ENCODE results near the gene TM4SF5. TPM values are rescaled to one million over a fixed set of nuclear protein-coding genes. Genes with fewer than 3 reads are reported as not detected.

TM4SF5 gene
- total RNA-seq = not detected

GRCh38 chr17:4771519-4772234 lies at the start of gene TM4SF5:
Gene TM4SF5 (plus strand): TSS chr17:4771886. CDS start chr17:4771923, 37 bp downstream.
- Mint-ChIP-seq H3K9me3 (no peaks in the 10 kb centered on the region), H3K4me1 (peaks cover 7% of the 10 kb centered on the region), H3K36me3 (no peaks in the 10 kb centered on the region), H3K4me3 (no peak within 1 kb of the TSS), H3K27me3 (no peaks in the 10 kb centered on the region), H3K27ac (no peak within 1 kb of the TSS)
- DNase-seq = no peak

- Mint-ChIP-seq H3K27me3 (no peaks in the 10 kb centered on the region), H3K4me1 (peaks cover 14% of the 10 kb centered on the region), H3K36me3 (peaks cover 5% of the 10 kb centered on the region), H3K4me3 (no peak overlapping the region), H3K9me3 (no peaks in the 10 kb centered on the region), H3K27ac (no peak overlapping the region)
- DNase-seq = no peak
Measured at GRCh38 chr17:4722678-4723240, 48.9 kb upstream of the TM4SF5 start.

GRCh38 chr17:4724650-4725049 lies 47.0 kb upstream of the TM4SF5 start:
- peaks cover 24% of the 10 kb centered on the region for H3K4me1 Mint-ChIP-seq
- no peaks in the 10 kb centered on the region for H3K9me3 Mint-ChIP-seq
- no peak overlapping the region for H3K4me3 Mint-ChIP-seq
- H3K27ac Mint-ChIP-seq = no peak overlapping the region
- no peaks in the 10 kb centered on the region for H3K36me3 Mint-ChIP-seq
- no peaks in the 10 kb centered on the region for H3K27me3 Mint-ChIP-seq
- no peak for DNase-seq

- Mint-ChIP-seq H3K27ac (no peak overlapping the region), H3K4me3 (no peak overlapping the region), H3K36me3 (no peaks in the 10 kb centered on the region)
Measured at GRCh38 chr17:4725646-4726310, 45.9 kb upstream of the TM4SF5 start.

GRCh38 chr17:4728124-4728523 lies 43.6 kb upstream of the TM4SF5 start:
- Mint-ChIP-seq H3K4me3 (peak overlapping the region; percentile 40), H3K27ac (peak overlapping the region; percentile 60), H3K27me3 (no peaks in the 10 kb centered on the region), H3K4me1 (peaks cover 33% of the 10 kb centered on the region), H3K9me3 (no peaks in the 10 kb centered on the region), H3K36me3 (no peaks in the 10 kb centered on the region)
- no peak for DNase-seq

More at GRCh38 chr17:4725646-4726310, 45.9 kb upstream of the TM4SF5 start:
- Mint-ChIP-seq H3K27me3 (no peaks in the 10 kb centered on the region), H3K4me1 (peaks cover 28% of the 10 kb centered on the region), H3K9me3 (no peaks in the 10 kb centered on the region)
- no peak for DNase-seq

- Mint-ChIP-seq H3K9me3 (no peaks in the 10 kb centered on the region), H3K27me3 (peaks cover under 1% of the 10 kb centered on the region), H3K4me3 (no peak overlapping the region), H3K27ac (peak overlapping the region; percentile 2), H3K36me3 (no peaks in the 10 kb centered on the region), H3K4me1 (peaks cover 32% of the 10 kb centered on the region)
- DNase-seq = no peak
Measured at GRCh38 chr17:4733073-4733531, 38.6 kb upstream of the TM4SF5 start.

GRCh38 chr17:4734857-4735475 lies 36.7 kb upstream of the TM4SF5 start:
- H3K36me3 Mint-ChIP-seq = no peaks in the 10 kb centered on the region
- no peaks in the 10 kb centered on the region for H3K9me3 Mint-ChIP-seq
- peaks cover 34% of the 10 kb centered on the region for H3K4me1 Mint-ChIP-seq
- no peak for DNase-seq
- peaks cover 9% of the 10 kb centered on the region for H3K27me3 Mint-ChIP-seq
- no peak overlapping the region for H3K4me3 Mint-ChIP-seq
- H3K27ac Mint-ChIP-seq = no peak overlapping the region

GRCh38 chr17:4735876-4736651 lies 35.6 kb upstream of the TM4SF5 start:
- Mint-ChIP-seq H3K36me3 (no peaks in the 10 kb centered on the region), H3K4me3 (no peak overlapping the region), H3K27ac (no peak overlapping the region), H3K4me1 (peaks cover 31% of the 10 kb centered on the region), H3K27me3 (peaks cover 17% of the 10 kb centered on the region), H3K9me3 (no peaks in the 10 kb centered on the region)
- no peak for DNase-seq

GRCh38 chr17:4738136-4739121 lies 33.3 kb upstream of the TM4SF5 start:
- no peaks in the 10 kb centered on the region for H3K9me3 Mint-ChIP-seq
- peak overlapping the region; percentile 48 for H3K27ac Mint-ChIP-seq
- H3K4me3 Mint-ChIP-seq = peak overlapping the region; percentile 73
- no peaks in the 10 kb centered on the region for H3K36me3 Mint-ChIP-seq
- no peak for DNase-seq
- peaks cover 21% of the 10 kb centered on the region for H3K27me3 Mint-ChIP-seq
- peaks cover 21% of the 10 kb centered on the region for H3K4me1 Mint-ChIP-seq

GRCh38 chr17:4739122-4740024 lies 32.3 kb upstream of the TM4SF5 start, which contains the start of the genes CXCL16 and ZMYND15:
Gene CXCL16 (minus strand): TSS chr17:4739928. CDS start chr17:4739339, 589 bp downstream.
Gene ZMYND15 (plus strand): TSS chr17:4739833. CDS start chr17:4740549, 716 bp downstream.
- peak; percentile 61 for DNase-seq
- Mint-ChIP-seq H3K27ac (peak within 1 kb of the TSS; percentile 48), H3K27me3 (peaks cover 21% of the 10 kb centered on the region), H3K36me3 (no peaks in the 10 kb centered on the region), H3K4me3 (peak within 1 kb of the TSS; percentile 73), H3K9me3 (no peaks in the 10 kb centered on the region), H3K4me1 (peaks cover 20% of the 10 kb centered on the region)

- H3K4me1 Mint-ChIP-seq = peaks cover 20% of the 10 kb centered on the region
- no peak overlapping the region for H3K27ac Mint-ChIP-seq
- peaks cover 21% of the 10 kb centered on the region for H3K27me3 Mint-ChIP-seq
- DNase-seq = no peak
- no peaks in the 10 kb centered on the region for H3K36me3 Mint-ChIP-seq
- H3K9me3 Mint-ChIP-seq = no peaks in the 10 kb centered on the region
- peak overlapping the region; percentile 63 for H3K4me3 Mint-ChIP-seq
Measured at GRCh38 chr17:4740025-4740351, 31.7 kb upstream of the TM4SF5 start.

GRCh38 chr17:4740584-4740983 lies 31.1 kb upstream of the TM4SF5 start:
- peaks cover 20% of the 10 kb centered on the region for H3K4me1 Mint-ChIP-seq
- peaks cover 21% of the 10 kb centered on the region for H3K27me3 Mint-ChIP-seq
- H3K4me3 Mint-ChIP-seq = peak overlapping the region; percentile 63
- H3K27ac Mint-ChIP-seq = no peak overlapping the region
- DNase-seq = no peak
- H3K36me3 Mint-ChIP-seq = no peaks in the 10 kb centered on the region
- H3K9me3 Mint-ChIP-seq = no peaks in the 10 kb centered on the region

- no peak for DNase-seq
- Mint-ChIP-seq H3K27me3 (peaks cover 21% of the 10 kb centered on the region), H3K4me1 (peaks cover 13% of the 10 kb centered on the region), H3K36me3 (no peaks in the 10 kb centered on the region), H3K27ac (no peak overlapping the region), H3K4me3 (no peak overlapping the region), H3K9me3 (no peaks in the 10 kb centered on the region)
Measured at GRCh38 chr17:4741544-4741943, 30.1 kb upstream of the TM4SF5 start.
